GM12874 (cell line): ENCODE results near the gene FANCM.

Source experiments
- TF ChIP-seq, protein P1 (sequence below): IDR thresholded peaks from 2 replicates; pipeline ENCODE4 v1.5.1; 2011; ENCODE audit warnings: low read depth, mild to moderate bottlenecking, control low read depth, low read length, moderate library complexity; ENCODE audit not compliant: insufficient read depth

Gene FANCM, protein sequence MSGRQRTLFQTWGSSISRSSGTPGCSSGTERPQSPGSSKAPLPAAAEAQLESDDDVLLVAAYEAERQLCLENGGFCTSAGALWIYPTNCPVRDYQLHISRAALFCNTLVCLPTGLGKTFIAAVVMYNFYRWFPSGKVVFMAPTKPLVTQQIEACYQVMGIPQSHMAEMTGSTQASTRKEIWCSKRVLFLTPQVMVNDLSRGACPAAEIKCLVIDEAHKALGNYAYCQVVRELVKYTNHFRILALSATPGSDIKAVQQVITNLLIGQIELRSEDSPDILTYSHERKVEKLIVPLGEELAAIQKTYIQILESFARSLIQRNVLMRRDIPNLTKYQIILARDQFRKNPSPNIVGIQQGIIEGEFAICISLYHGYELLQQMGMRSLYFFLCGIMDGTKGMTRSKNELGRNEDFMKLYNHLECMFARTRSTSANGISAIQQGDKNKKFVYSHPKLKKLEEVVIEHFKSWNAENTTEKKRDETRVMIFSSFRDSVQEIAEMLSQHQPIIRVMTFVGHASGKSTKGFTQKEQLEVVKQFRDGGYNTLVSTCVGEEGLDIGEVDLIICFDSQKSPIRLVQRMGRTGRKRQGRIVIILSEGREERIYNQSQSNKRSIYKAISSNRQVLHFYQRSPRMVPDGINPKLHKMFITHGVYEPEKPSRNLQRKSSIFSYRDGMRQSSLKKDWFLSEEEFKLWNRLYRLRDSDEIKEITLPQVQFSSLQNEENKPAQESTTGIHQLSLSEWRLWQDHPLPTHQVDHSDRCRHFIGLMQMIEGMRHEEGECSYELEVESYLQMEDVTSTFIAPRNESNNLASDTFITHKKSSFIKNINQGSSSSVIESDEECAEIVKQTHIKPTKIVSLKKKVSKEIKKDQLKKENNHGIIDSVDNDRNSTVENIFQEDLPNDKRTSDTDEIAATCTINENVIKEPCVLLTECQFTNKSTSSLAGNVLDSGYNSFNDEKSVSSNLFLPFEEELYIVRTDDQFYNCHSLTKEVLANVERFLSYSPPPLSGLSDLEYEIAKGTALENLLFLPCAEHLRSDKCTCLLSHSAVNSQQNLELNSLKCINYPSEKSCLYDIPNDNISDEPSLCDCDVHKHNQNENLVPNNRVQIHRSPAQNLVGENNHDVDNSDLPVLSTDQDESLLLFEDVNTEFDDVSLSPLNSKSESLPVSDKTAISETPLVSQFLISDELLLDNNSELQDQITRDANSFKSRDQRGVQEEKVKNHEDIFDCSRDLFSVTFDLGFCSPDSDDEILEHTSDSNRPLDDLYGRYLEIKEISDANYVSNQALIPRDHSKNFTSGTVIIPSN (N-terminal part only)

DNA sequence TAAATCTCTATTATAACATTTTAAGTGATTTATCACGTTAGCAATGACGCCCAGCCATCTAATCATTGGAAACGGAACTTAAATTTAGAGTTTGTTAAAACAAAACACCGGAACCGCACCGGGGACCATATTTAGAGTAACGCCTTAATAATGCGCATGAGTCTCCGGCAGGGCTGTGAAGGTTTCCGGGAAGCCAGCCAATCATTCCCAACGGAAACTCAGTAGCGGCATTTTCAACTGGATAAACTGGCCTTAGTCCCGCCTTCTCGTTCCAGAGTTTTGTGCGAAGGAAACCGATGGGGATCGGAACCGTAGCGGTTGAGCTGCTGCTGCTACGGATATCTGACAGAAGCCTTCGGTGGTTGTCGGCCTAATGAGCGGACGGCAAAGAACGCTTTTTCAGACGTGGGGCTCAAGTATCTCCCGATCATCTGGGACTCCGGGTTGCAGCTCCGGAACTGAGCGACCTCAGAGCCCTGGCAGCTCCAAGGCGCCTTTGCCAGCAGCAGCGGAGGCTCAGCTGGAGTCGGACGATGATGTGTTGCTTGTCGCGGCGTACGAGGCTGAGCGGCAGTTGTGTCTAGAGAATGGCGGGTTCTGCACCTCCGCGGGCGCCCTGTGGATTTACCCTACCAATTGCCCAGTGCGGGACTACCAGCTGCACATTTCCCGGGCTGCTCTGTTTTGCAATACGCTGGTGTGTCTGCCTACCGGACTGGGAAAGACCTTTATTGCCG, at the start of gene FANCM:
TSS of gene FANCM (plus strand) at position 272 of the 737 bp plus-strand sequence. CDS start at position 374, 102 bp downstream.
- TF ChIP-seq, protein P1, sequence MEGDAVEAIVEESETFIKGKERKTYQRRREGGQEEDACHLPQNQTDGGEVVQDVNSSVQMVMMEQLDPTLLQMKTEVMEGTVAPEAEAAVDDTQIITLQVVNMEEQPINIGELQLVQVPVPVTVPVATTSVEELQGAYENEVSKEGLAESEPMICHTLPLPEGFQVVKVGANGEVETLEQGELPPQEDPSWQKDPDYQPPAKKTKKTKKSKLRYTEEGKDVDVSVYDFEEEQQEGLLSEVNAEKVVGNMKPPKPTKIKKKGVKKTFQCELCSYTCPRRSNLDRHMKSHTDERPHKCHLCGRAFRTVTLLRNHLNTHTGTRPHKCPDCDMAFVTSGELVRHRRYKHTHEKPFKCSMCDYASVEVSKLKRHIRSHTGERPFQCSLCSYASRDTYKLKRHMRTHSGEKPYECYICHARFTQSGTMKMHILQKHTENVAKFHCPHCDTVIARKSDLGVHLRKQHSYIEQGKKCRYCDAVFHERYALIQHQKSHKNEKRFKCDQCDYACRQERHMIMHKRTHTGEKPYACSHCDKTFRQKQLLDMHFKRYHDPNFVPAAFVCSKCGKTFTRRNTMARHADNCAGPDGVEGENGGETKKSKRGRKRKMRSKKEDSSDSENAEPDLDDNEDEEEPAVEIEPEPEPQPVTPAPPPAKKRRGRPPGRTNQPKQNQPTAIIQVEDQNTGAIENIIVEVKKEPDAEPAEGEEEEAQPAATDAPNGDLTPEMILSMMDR, result no peak

DNA sequence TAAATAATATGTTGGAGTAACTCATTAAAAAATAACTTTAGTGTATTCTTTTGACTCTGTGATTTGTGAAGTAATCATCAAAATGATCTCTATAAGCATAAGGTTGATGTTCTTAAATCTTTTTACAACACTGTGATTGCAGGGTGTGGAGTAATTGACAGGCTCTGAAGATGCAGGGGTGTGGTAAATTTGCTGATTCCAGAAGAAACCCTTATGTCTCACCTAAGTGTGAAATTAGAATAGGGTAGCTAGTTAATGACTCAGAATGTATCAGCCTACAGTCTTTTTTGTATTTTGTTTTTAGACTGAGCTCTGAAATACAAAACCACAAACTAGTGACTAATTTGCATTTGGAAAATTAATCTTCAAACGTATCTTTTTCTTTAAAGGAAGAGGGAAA, 45.9 kb upstream of the FANCM start:
- TF ChIP-seq, protein P1, result no peak

DNA sequence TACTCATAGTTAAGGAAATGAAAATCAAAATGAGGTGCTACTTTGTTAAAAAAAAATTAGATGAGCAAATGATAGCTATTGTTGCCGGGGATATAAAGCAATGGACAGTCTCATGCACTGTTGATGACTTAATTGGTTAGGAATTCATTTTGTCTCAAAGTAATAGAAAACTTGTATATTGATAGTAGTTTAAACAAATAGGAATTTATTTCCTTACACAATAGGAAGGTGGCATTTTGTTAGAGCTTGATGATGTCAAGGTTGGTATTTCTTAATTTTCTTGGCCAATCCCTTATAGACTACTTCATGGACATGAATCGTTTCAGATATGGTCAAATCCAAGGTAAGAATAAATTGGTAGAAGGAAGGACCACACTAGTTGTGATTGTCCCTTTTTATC, 44.0 kb upstream of the FANCM start:
- TF ChIP-seq, protein P1, result no peak

DNA sequence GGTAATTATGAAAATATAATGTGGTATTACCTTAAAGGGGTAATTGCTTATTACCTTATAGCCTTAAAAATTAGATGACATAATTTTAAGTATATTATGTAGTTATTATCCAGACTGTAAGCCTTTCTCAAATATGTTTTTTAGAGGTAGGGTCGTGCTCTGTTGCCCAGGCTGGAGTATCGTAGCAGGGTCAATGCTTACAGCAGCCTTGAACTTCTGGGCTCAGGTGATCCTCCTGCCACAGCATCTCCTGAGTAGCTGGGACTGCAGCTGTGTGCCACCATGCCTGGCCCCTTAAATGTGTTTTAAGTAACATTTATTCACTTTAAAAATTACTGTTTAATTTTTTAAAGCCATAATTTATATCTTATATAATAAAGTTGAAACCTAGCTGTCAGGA, 41.5 kb upstream of the FANCM start:
- TF ChIP-seq, protein P1, result no peak

DNA sequence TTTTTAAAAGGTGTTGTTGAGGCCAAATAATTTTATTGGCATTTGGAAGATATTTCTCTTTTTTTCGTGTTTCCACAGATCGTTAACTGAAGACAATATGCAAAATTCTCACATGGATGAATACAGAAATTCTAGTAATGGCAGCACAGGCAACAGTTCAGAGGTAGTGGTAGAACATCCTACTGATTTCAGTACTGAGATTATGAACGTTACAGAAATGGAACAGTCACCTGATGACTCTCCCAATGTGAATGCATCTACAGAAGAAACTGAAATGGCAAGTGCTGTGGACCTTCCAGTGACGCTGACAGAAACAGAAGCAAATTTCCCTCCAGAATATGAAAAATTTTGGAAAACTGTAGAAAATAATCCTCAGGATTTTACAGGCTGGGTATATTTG, 40.6 kb upstream of the FANCM start:
- TF ChIP-seq, protein P1, result no peak

DNA sequence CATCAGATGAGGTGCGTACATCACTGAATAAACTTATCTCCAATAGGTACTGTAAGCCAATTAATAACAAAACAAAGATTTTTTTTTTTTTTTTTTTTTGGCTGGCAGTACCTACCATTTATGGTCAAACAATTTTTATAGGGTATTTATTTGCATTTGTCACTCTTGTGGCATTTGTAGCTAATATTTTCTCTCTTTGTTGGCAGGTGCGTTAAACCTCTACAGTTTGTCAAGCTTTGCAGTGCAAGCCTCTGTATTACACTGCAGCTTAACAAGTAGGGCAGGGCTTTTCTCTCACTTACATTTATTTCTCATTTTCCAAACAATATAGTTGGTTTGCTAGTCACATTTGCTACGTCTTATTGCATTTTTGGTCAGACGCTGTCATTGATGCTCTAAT, 39.5 kb upstream of the FANCM start:
- TF ChIP-seq, protein P1, result no peak
